T47D (cell line): ENCODE results near the gene VDAC2.

Source experiments
- DNase-seq, 2 experiments: peaks; one replicate each; pipeline versions ENCODE4 v3.0.0 to v3.0.0-alpha.2; 2011 to 2012; ENCODE audit warnings: low read depth in 1 of 2, low spot score in 1 of 2
- JUND ChIP-seq: IDR thresholded peaks from 2 replicates; pipeline ENCODE4 v1.6.1; 2012; ENCODE audit warnings: low read depth
- in situ Hi-C: cut with HindIII; loops from 2 replicates; pipeline ENCODE4 v1.10.0; 2016; ENCODE audit warnings: low sequenced_read_pairs, low pct_unique_long_range_greater_than_20kb

The VDAC2 gene

GRCh38 chr10:75261813-75262705 lies 51.5 kb downstream of the VDAC2 start:
- no peak for TF ChIP-seq JUND
- DNase-seq: no peak
- in situ Hi-C loops: no loop called here

GRCh38 chr10:75263806-75264205 lies 53.2 kb downstream of the VDAC2 start:
- no peak for TF ChIP-seq JUND
- in situ Hi-C loops: no loop called here
- DNase-seq: no peak

GRCh38 chr10:75265856-75266255 lies 55.3 kb downstream of the VDAC2 start:
- TF ChIP-seq JUND: no peak
- no peak for DNase-seq
- in situ Hi-C loops: no loop called here

GRCh38 chr10:75266945-75267344 lies 56.3 kb downstream of the VDAC2 start:
- in situ Hi-C loops: no loop called here
- TF ChIP-seq JUND: no peak
- no peak for DNase-seq

GRCh38 chr10:75269605-75270004 lies 59.0 kb downstream of the VDAC2 start:
- no peak for TF ChIP-seq JUND

GRCh38 chr10:75272094-75272493 lies 61.5 kb downstream of the VDAC2 start:
- TF ChIP-seq JUND: no peak
- in situ Hi-C loops: no loop called here
- DNase-seq: no peak

More at GRCh38 chr10:75269605-75270004, 59.0 kb downstream of the VDAC2 start:
- in situ Hi-C loops: no loop called here
- DNase-seq: no peak

- TF ChIP-seq JUND: no peak
- no peak for DNase-seq
- in situ Hi-C loops: no loop called here
These were observed 62.3 kb downstream of the VDAC2 start for GRCh38 chr10:75272896-75273295.

- in situ Hi-C loops: no loop called here
- DNase-seq: no peak
- TF ChIP-seq JUND: no peak
These were observed 65.7 kb downstream of the VDAC2 start for GRCh38 chr10:75276069-75276872.

- in situ Hi-C loops: no loop called here
- no peak for TF ChIP-seq JUND
These were observed 69.6 kb downstream of the VDAC2 start for GRCh38 chr10:75280236-75280635.

More at GRCh38 chr10:75280236-75280635, 69.6 kb downstream of the VDAC2 start:
- no peak for DNase-seq
